A549 (cell line): ENCODE results near the gene KCNV2. TPM values are rescaled to one million over a fixed set of nuclear protein-coding genes. Genes with fewer than 3 reads are reported as not detected.

ENCODE experiments used
- ATAC-seq, 2 experiments: fragments of 200-7000 bp in 1 of 2; fragments of >200 bp in 1 of 2; cut with Nextera tagmentation in 1 of 2; cut with Tn5 transposase in 1 of 2; 3 replicates each; pipeline versions ENCODE4 v1.8.0 to v1.9.1; 2018 to 2020; ENCODE audit warnings: mild to moderate bottlenecking in 1 of 2, moderate library complexity in 1 of 2
- CTCF ChIA-PET: fragments of 300-600 bp; sonication (Branson Sonifier 250); formaldehyde crosslinking; extraction: SDS; loops from one replicate; lab custom pipeline; 2021; ENCODE audit warnings: antibody characterized with exemption, inconsistent platforms; lab: Yijun Ruan, JAX
- POLR2A ChIA-PET: fragments of 350-600 bp; formaldehyde crosslinking; extraction: SDS; loops from one replicate; lab custom pipeline; 2021; ENCODE audit warnings: antibody characterized with exemption, inconsistent platforms; lab: Yijun Ruan, JAX
- DNase-seq, 2 experiments: peaks; one replicate each; pipeline versions ENCODE4 v3.0.0 to v3.0.0-alpha.2; 2011 to 2016; ENCODE audit warnings: low read depth in 1 of 2, low spot score in 1 of 2
- FAIRE-seq: peaks from 2 replicates; lab custom pipeline; 2011; peaks lifted over from hg19 to GRCh38; lab: Jason Lieb, UNC
- H3K27ac ChIP-seq, 2 experiments: fragments of >200 bp; sonication (Bioruptor Twin); formaldehyde crosslinking; 3 replicates each; pipeline ENCODE4 v1.5.1; 2016 to 2017
- H3K4me1 ChIP-seq: fragments of >200 bp; sonication (Bioruptor Twin); formaldehyde crosslinking; 3 replicates; pipeline ENCODE4 v1.6.1; 2016
- H3K4me2 ChIP-seq: fragments of >200 bp; sonication (Bioruptor Twin); formaldehyde crosslinking; 3 replicates; pipeline ENCODE4 v1.6.1; 2016
- H3K4me3 ChIP-seq: fragments of >200 bp; sonication (Bioruptor Twin); formaldehyde crosslinking; 3 replicates; pipeline ENCODE4 v1.5.1; 2016
- H3K9me3 ChIP-seq: fragments of >200 bp; sonication (Bioruptor Twin); formaldehyde crosslinking; 3 replicates; pipeline ENCODE4 v1.6.1; 2016
- ATOH8 ChIP-seq: fragments of 250-450 bp; sonication (Bioruptor Pico); IDR thresholded peaks from 2 replicates; pipeline ENCODE4 v1.5.0; 2020; ENCODE audit warnings: low read depth, mild to moderate bottlenecking, moderate library complexity
- CEBPB ChIP-seq, 2 experiments: fragments of >200 bp in 1 of 2; sonication (Bioruptor Twin) in 1 of 2; formaldehyde crosslinking in 1 of 2; IDR thresholded peaks; 2 replicates each; pipeline ENCODE4 v1.6.1; 2012 to 2016
- CTCF ChIP-seq: fragments of >200 bp; sonication (Bioruptor Twin); formaldehyde crosslinking; IDR thresholded peaks from 3 replicates; pipeline ENCODE4 v1.5.1; 2016
- E2F6 ChIP-seq: IDR thresholded peaks from 2 replicates; pipeline ENCODE4 v1.6.1; 2012; ENCODE audit warnings: low read depth, borderline replicate concordance
- EHMT2 ChIP-seq: fragments of 200-600 bp; sonication (generic); IDR thresholded peaks from 2 replicates; pipeline ENCODE4 v1.6.1; 2016; ENCODE audit warnings: antibody characterized with exemption, low read depth, mild to moderate bottlenecking, moderate library complexity
- ELK1 ChIP-seq: fragments of 150-350 bp; IDR thresholded peaks from 2 replicates; pipeline ENCODE4 v1.6.1; 2014; ENCODE audit warnings: low read depth, mild to moderate bottlenecking, low read length
- EP300 ChIP-seq, 2 experiments: fragments of >200 bp; sonication (Bioruptor Twin); formaldehyde crosslinking; IDR thresholded peaks; 2 replicates in 1 of 2; 3 replicates in 1 of 2; pipeline ENCODE4 v1.6.1; 2016 to 2017
- ESRRA ChIP-seq: fragments of 150-350 bp; IDR thresholded peaks from 2 replicates; pipeline ENCODE4 v1.6.1; 2014; ENCODE audit warnings: mild to moderate bottlenecking, low read length, borderline replicate concordance
- FOSB ChIP-seq: fragments of 250-450 bp; sonication (Bioruptor Pico); IDR thresholded peaks from 2 replicates; pipeline ENCODE4 v1.5.0; 2020; ENCODE audit warnings: mild to moderate bottlenecking, moderate library complexity
- HES2 ChIP-seq: fragments of >200 bp; sonication (Bioruptor Twin); formaldehyde crosslinking; IDR thresholded peaks from 2 replicates; pipeline ENCODE4 v1.6.1; 2016
- HEYL ChIP-seq: fragments of 250-450 bp; sonication (Bioruptor Pico); IDR thresholded peaks from 2 replicates; pipeline ENCODE4 v1.8.0; 2021; ENCODE audit warnings: mild to moderate bottlenecking, moderate library complexity
- HOXB13 ChIP-seq: fragments of 250-450 bp; sonication (Bioruptor Pico); IDR thresholded peaks from 2 replicates; pipeline ENCODE4 v1.5.0; 2020; ENCODE audit warnings: low read depth, mild to moderate bottlenecking, moderate library complexity
- HOXB5 ChIP-seq: fragments of 250-450 bp; sonication (Bioruptor Pico); IDR thresholded peaks from 2 replicates; pipeline ENCODE4 v1.5.0; 2020; ENCODE audit warnings: mild to moderate bottlenecking, moderate library complexity
- JUNB ChIP-seq: fragments of >200 bp; sonication (Bioruptor Twin); formaldehyde crosslinking; IDR thresholded peaks from 2 replicates; pipeline ENCODE4 v1.6.1; 2016
- KDM1A ChIP-seq: fragments of 200-600 bp; sonication (generic); IDR thresholded peaks from 2 replicates; pipeline ENCODE4 v1.6.1; 2016; ENCODE audit warnings: low read depth, mild to moderate bottlenecking
- MAZ ChIP-seq: fragments of 150-350 bp; IDR thresholded peaks from 2 replicates; pipeline ENCODE4 v1.6.1; 2014; ENCODE audit warnings: antibody characterized with exemption, low read depth, low read length, borderline replicate concordance
- NPAS2 ChIP-seq: fragments of 250-450 bp; sonication (Bioruptor Pico); IDR thresholded peaks from 2 replicates; pipeline ENCODE4 v1.8.0; 2022; ENCODE audit warnings: mild to moderate bottlenecking, moderate library complexity, borderline replicate concordance
- PBX3 ChIP-seq: IDR thresholded peaks from 2 replicates; pipeline ENCODE4 v1.6.1; 2012
- POLR2AphosphoS2 ChIP-seq: conservative IDR thresholded peaks from 2 replicates; pipeline ENCODE4 v1.6.1; 2012; ENCODE audit warnings: low read length, improper control_type of control experiment, inconsistent platforms
- RCOR1 ChIP-seq: fragments of 150-350 bp; IDR thresholded peaks from 2 replicates; pipeline ENCODE4 v1.6.1; 2014; ENCODE audit warnings: antibody characterized with exemption, low read length, low read depth
- REST ChIP-seq: fragments of 200-600 bp; sonication (generic); IDR thresholded peaks from 2 replicates; pipeline ENCODE4 v1.6.1; 2016; ENCODE audit warnings: antibody characterized with exemption, mild to moderate bottlenecking, moderate library complexity
- RNF2 ChIP-seq: fragments of 200-600 bp; sonication (generic); IDR thresholded peaks from 2 replicates; pipeline ENCODE4 v1.6.1; 2016; ENCODE audit warnings: low read depth, mild to moderate bottlenecking, antibody characterized with exemption, moderate library complexity, borderline replicate concordance
- SMC3 ChIP-seq: fragments of >200 bp; sonication (Bioruptor Twin); formaldehyde crosslinking; IDR thresholded peaks from 3 replicates; pipeline ENCODE4 v1.6.1; 2018; ENCODE audit warnings: inconsistent platforms
- TP53 ChIP-seq: fragments of 250-450 bp; sonication (Bioruptor Pico); IDR thresholded peaks from 2 replicates; pipeline ENCODE4 v1.5.0; 2021; ENCODE audit warnings: mild to moderate bottlenecking, moderate library complexity
- ZFP36 ChIP-seq: fragments of 450-650 bp; IDR thresholded peaks from 2 replicates; pipeline ENCODE4 v1.6.1; 2014; ENCODE audit warnings: borderline replicate concordance; ENCODE audit not compliant: partially characterized antibody
- ZNF302 ChIP-seq: fragments of 250-450 bp; sonication (Bioruptor Pico); IDR thresholded peaks from 2 replicates; pipeline ENCODE4 v1.9.0; 2021; ENCODE audit warnings: inconsistent platforms, mild to moderate bottlenecking, moderate library complexity
- WGBS: methylation state at CpG from one replicate; pipeline ENCODE4 v1.1.6; 2017; ENCODE audit errors: missing lambda C conversion rate; 5-methylcytosine and 5-hydroxymethylcytosine counted together
- polyA plus RNA-seq, 4 experiments: library from polyadenylated mRNA; depleted of rRNA in 3 of 4; stranded (reverse); fragments of >200 nt; fragmentation: RNase III in 1 of 4; extraction: RNeasy Plus Mini Kit Qiagen cat#74134 plus additional on column Dnase treatment in 1 of 4; gene quantifications; 2 replicates in 3 of 4; 3 replicates in 1 of 4; pipeline ENCODE4 v1.2.3, GENCODE V29; 2011 to 2017

Gene KCNV2
- polyA plus RNA-seq, 2 of the 4 experiments (the other 2 are of a cell fraction): not detected

- no peak overlapping the region for H3K4me3 ChIP-seq
- FAIRE-seq (no peak), ATAC-seq (no peak), DNase-seq (no peak)
- POLR2A ChIA-PET: no interaction called here
- TF ChIP-seq TP53 (CRISPR knock-in tag): no peak
- no peak for TF ChIP-seq ESRRA
- TF ChIP-seq REST: no peak
- TF ChIP-seq EHMT2: no peak
- no peak for TF ChIP-seq HES2
- TF ChIP-seq MAZ: no peak
- no peak for TF ChIP-seq JUNB
- TF ChIP-seq HEYL (CRISPR knock-in tag): no peak
- TF ChIP-seq NPAS2: no peak
- TF ChIP-seq PBX3: no peak
- TF ChIP-seq RCOR1: no peak
- TF ChIP-seq FOSB: no peak
- no peak for TF ChIP-seq CTCF
- TF ChIP-seq E2F6: no peak
- TF ChIP-seq CEBPB (IDR thresholded peaks at IDR 0.05): no peak
- TF ChIP-seq EP300 (IDR thresholded peaks at IDR 0.05): no peak
- TF ChIP-seq RNF2: no peak
- WGBS: 88% methylated on average over 3 of the region's 3 CpGs
- H3K27ac ChIP-seq: peak overlapping the region in 1 of 2 experiments; percentile 62; a peak in 2 of 6 replicates
- CTCF ChIA-PET: interaction anchor here (1.1 to 3.7 kb wide), 3 partner anchors 7 to 162 kb away, joined by 4 to 20 read pairs (median 8); partner anchors contain the start of gene KCNV2
- H3K4me2 ChIP-seq: no peak overlapping the region
- peaks cover 31% of the 10 kb centered on the region for H3K4me1 ChIP-seq
- H3K9me3 ChIP-seq: no peaks in the 10 kb centered on the region
Observed at GRCh38 chr9:2729721-2730120, 12.4 kb downstream of the KCNV2 start.

- Histone ChIP-seq H3K4me1 (peaks cover 26% of the 10 kb centered on the region), H3K9me3 (no peaks in the 10 kb centered on the region), H3K4me3 (no peak overlapping the region), H3K27ac (no peak overlapping the region), H3K4me2 (no peak overlapping the region)
- FAIRE-seq: no peak
- ATAC-seq: no peak
- WGBS: 94% methylated on average over 1 of the region's 1 CpG
- no peak for TF ChIP-seq EP300 (IDR thresholded peaks at IDR 0.05)
- no peak for TF ChIP-seq ESRRA
- no peak for TF ChIP-seq KDM1A
- no peak for TF ChIP-seq SMC3
- TF ChIP-seq HOXB5 (CRISPR knock-in tag): no peak
- TF ChIP-seq HOXB13 (CRISPR knock-in tag): no peak
- TF ChIP-seq ZNF302 (CRISPR knock-in tag): no peak
- TF ChIP-seq ELK1: no peak
- no peak for TF ChIP-seq ATOH8 (CRISPR knock-in tag)
- no peak for TF ChIP-seq HEYL (CRISPR knock-in tag)
- no peak for TF ChIP-seq ZFP36
- TF ChIP-seq RCOR1: no peak
- TF ChIP-seq POLR2AphosphoS2: no peak
- ChIA-PET CTCF (interaction anchor here (0.5 to 3.7 kb wide), 4 partner anchors 12 to 599 kb away, joined by 3 to 20 read pairs (median 4); partner anchors contain the start of genes KCNV2 and PUM3), POLR2A (no interaction called here)
- DNase-seq: no peak
Observed at GRCh38 chr9:2730971-2731370, 13.7 kb downstream of the KCNV2 start.
